ENCODE data around the gene CD36. TPM values are rescaled to one million over a fixed set of nuclear protein-coding genes. Genes with fewer than 3 reads are reported as not detected.

CD36 gene
- total RNA-seq, result not detected in 2 replicates

- intact Hi-C loops (cut with micrococcal nuclease), result no loop called here
Measured at GRCh38 chr7:80637911-80638765, at the start of gene CD36. Gene CD36 (plus strand): TSS chr7:80638642. CDS start chr7:80646741, 8,099 bp downstream.

- intact Hi-C loops (cut with micrococcal nuclease), result no loop called here
Measured at GRCh38 chr7:80589631-80590030, 48.8 kb upstream of the CD36 start.

- intact Hi-C loops (cut with micrococcal nuclease), result no loop called here
Measured at GRCh38 chr7:80591654-80592053, 46.8 kb upstream of the CD36 start.

- intact Hi-C loops (cut with micrococcal nuclease), result no loop called here
Measured at GRCh38 chr7:80593869-80594586, 44.4 kb upstream of the CD36 start.

- intact Hi-C loops (cut with micrococcal nuclease), result no loop called here
Measured at GRCh38 chr7:80596933-80597517, 41.4 kb upstream of the CD36 start.

- intact Hi-C loops (cut with micrococcal nuclease), result no loop called here
Measured at GRCh38 chr7:80597875-80598274, 40.6 kb upstream of the CD36 start.

GRCh38 chr7:80600046-80600445, 38.4 kb upstream of the CD36 start:
- intact Hi-C loops (cut with micrococcal nuclease), result no loop called here

GRCh38 chr7:80601999-80602398, 36.4 kb upstream of the CD36 start:
- intact Hi-C loops (cut with micrococcal nuclease), result no loop called here

- intact Hi-C loops (cut with micrococcal nuclease), result no loop called here
Measured at GRCh38 chr7:80603940-80604339, 34.5 kb upstream of the CD36 start.

- intact Hi-C loops (cut with micrococcal nuclease), result no loop called here
Measured at GRCh38 chr7:80604436-80604835, 34.0 kb upstream of the CD36 start.

- intact Hi-C loops (cut with micrococcal nuclease), result no loop called here
Measured at GRCh38 chr7:80607136-80607535, 31.3 kb upstream of the CD36 start.

GRCh38 chr7:80608336-80608735, 30.1 kb upstream of the CD36 start:
- intact Hi-C loops (cut with micrococcal nuclease), result no loop called here

- intact Hi-C loops (cut with micrococcal nuclease), result no loop called here
Measured at GRCh38 chr7:80609751-80610150, 28.7 kb upstream of the CD36 start.

- intact Hi-C loops (cut with micrococcal nuclease), result no loop called here
Measured at GRCh38 chr7:80611353-80611752, 27.1 kb upstream of the CD36 start.

GRCh38 chr7:80611779-80612178, 26.7 kb upstream of the CD36 start:
- intact Hi-C loops (cut with micrococcal nuclease), result no loop called here

GRCh38 chr7:80612880-80613279, 25.6 kb upstream of the CD36 start:
- intact Hi-C loops (cut with micrococcal nuclease), result no loop called here

- intact Hi-C loops (cut with micrococcal nuclease), result no loop called here
Measured at GRCh38 chr7:80613519-80613918, 24.9 kb upstream of the CD36 start.

- intact Hi-C loops (cut with micrococcal nuclease), result no loop called here
Measured at GRCh38 chr7:80614851-80615271, 23.6 kb upstream of the CD36 start.

- intact Hi-C loops (cut with micrococcal nuclease), result no loop called here
Measured at GRCh38 chr7:80618096-80618495, 20.3 kb upstream of the CD36 start.

GRCh38 chr7:80619741-80620140, 18.7 kb upstream of the CD36 start:
- intact Hi-C loops (cut with micrococcal nuclease), result no loop called here

- intact Hi-C loops (cut with micrococcal nuclease), result no loop called here
Measured at GRCh38 chr7:80622541-80622940, 15.9 kb upstream of the CD36 start.
